GM19239 (cell line): ENCODE measurements around the gene DDX47.
"Not testable (repeated sequence)": the region's sequence is repeated elsewhere in the genome, so short reads cannot be mapped to it uniquely, and the experiment has no call there.

Source experiments
- DNase-seq: peaks from one replicate; pipeline ENCODE4 v3.0.0; 2011; ENCODE audit warnings: low spot score; ENCODE audit not compliant: insufficient read length
- FAIRE-seq: peaks from 2 replicates; lab custom pipeline; 2011; peaks lifted over from hg19 to GRCh38; lab: Jason Lieb, UNC

Gene DDX47

DNA sequence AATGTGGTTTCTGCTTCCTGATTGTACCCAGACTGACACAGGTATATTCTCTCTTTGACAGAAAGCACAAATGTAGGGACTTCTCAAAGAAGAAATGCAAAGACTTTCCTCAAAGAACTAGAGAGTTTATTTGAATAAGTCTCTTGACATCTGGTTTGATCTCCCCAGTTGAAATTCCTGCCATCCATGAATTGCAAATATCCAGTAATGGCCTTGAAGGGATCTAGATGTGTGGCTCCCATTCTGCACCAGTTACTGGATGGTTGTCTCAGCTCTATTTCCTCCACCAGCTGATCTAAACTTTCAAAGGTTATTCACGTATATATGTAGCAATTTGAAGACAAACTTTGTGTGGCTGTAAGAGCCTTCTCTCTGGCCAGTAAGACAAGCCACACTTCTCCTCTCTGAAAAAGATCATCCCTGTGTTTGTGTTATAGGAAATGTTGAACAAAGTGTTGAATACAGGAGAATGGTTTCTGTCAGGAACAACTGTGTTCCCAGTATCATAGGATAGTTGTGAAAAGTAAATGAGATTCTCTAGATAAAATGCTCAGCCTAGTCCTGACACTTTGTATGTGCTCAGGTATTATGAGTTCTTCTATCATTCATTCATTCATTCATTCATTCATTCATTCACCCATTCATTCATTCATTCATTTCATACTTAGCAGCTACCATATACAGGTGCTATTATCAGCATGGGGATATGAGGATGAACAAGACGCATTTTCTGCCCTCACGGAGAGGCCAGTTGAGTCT, 55.5 kb downstream of the DDX47 start:
- DNase-seq (no peak), FAIRE-seq (no peak)

DNA sequence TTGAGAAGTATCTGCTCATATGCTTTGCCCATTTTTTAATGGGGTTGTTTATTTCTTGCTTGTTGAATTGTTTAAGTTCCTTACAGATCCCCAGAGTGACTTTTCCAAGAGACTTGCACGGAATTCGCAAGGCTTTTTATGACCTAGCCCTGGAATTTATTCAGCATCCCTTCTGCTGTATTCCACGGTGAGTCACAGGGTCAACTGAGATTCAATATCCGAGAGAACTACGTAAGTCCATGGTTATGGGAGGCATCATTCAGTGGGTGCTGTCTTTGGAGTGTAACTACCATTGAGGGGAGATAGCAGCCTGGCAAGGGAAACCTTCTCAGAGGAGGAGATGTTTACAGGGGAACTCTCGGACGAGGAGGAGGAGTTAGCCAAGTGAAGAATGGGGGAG, 57.3 kb downstream of the DDX47 start:
- no peak for DNase-seq
- FAIRE-seq: no peak

DNA sequence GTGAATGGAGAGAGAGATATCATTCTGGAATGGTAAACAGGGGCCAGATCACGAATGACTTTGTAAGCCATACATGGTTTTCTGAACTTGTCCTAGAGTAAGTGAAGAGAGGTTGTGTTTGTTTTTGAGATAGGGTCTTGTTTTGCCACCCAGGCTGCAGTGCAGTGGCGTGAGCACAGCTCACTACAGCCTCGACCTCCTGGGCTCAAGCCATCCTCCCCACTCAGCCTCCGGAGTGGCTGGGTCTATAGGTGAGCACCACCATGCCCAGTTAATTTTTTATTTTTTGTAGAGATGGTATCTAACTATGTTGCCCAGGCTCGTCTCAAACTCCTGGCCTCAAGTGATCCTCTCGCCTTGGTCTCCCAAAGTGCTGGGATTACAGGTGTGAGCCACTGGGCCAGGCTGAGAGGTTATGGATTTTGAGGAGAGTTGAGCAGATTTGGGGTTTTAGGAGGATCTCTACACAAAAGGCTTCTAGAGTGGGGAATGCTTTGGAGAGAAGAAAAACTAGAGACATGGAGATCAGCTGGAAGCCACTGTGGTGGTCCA, 58.5 kb downstream of the DDX47 start:
- no peak for DNase-seq
- FAIRE-seq: no peak

DNA sequence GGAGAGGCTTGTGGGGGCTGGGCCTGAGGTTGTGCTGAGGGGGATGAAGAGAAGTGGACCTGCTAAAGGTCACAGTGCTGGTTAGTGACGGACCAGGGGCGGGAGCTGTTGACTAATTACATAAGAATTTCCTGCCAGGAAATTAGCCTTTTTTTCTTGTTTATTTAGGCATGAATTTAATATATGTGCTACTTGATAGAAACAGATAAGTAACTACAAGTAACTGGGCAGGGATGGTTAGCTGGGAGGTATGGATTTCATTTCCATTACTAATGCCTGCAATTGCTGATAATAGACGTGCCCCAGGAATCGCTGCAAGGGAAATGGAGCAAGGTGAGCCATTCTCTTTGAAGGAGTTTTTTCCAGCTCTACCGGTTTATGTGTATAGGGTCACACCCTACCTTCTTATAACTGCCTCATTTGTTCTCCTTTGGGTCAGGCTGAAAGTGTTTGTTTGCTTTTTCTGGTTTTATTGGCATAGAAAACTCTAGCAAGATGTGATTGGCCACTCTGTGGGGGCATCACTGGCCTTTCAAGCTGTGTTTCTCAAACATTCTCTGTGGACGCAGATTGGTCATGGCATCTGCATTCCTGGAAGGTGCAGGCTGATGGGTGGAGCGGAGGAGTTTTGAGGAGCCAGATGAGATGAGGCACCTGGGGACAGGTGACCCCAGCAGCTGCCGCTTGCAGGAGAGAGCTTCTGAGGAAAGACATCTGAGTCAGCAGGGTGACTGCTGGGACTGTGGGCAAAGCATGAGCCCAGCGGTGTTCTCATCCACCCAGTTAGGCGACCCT, 59.2 kb downstream of the DDX47 start:
- FAIRE-seq (no peak), DNase-seq (no peak)

DNA sequence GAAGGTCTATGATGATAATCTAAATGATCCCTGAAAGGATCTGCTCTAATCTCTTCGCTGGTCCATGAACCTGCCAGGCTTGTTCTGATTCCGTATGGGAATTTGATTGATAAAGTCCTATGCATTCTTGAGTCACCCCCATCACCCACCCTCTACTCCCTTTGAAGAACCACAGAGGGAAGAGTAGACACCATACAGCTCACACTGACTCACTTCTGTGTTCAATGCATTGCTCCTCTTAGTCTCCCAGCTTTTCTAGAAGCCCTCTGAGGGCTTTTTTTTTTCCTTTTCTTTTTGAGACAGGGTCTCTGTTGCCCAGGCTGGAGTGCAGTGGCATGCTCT, 59.8 kb downstream of the DDX47 start:
- FAIRE-seq (no peak), DNase-seq (no peak)

DNA sequence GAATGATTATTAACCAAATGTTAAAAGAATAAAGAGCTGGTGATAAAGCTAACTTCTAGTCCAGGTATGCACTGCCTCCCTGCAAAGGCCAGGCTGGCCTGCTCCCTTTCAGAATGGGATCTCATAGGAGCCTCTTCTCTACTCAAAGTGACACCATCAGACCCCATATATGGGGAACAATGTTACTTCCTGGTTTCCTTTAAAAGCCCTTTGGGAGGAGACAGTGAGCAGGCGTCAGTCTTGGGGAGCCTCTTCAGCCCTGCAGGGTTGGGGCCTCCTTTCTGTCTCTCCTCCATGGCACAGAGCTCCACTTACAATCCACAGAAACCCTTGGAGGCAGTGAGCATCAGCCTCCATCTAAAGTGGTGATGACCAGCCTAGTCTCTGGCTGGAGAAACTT, 60.9 kb downstream of the DDX47 start:
- no peak for DNase-seq
- FAIRE-seq: no peak

DNA sequence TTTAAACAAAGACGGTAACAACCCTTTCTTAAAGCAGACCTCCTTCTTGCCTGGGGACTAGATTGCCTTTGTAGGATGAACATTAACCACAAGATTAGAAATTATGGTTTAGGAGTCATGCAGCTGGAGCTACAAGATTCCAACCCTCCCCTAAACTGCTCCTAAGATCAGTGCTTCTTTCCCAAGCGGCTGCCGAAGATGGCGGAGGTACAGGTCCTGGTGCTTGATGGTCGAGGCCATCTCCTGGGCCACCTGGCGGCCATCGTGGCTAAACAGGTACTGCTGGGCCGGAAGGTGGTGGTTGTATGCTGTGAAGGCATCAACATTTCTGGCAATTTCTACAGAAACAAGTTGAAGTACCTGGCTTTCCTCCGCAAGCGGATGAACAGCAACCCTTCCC, 62.2 kb downstream of the DDX47 start:
- not testable (repeated sequence) for FAIRE-seq, DNase-seq

DNA sequence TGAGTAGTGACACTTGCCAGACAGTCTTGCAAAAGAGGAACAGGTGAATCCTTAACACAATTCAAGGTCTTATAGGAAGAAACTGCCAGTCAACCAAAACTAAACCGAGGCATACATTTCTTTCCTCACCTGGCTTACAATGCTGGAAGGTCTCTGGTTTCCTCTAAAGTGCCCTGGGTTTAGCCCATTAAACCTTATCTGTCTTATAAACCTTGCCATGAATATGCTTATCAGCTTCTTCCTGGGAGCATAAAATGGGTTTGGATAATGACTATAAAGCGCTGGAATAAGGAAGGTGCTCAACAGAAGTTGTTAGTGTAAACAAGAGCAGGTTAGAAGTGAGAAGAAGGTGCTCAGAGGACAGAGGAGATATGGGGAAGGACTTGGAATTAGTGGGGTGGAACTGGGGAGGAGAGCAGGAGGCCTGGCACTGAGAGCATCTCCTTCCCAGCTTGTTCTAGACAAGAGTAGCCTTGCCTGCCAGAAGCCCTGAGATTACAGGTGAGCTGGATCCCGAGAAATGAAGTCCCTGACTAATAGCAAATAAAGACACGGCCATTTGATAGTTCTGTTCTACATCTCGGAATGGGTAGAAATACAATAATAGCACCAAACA, 64.1 kb downstream of the DDX47 start:
- no peak for DNase-seq
- no peak for FAIRE-seq

DNA sequence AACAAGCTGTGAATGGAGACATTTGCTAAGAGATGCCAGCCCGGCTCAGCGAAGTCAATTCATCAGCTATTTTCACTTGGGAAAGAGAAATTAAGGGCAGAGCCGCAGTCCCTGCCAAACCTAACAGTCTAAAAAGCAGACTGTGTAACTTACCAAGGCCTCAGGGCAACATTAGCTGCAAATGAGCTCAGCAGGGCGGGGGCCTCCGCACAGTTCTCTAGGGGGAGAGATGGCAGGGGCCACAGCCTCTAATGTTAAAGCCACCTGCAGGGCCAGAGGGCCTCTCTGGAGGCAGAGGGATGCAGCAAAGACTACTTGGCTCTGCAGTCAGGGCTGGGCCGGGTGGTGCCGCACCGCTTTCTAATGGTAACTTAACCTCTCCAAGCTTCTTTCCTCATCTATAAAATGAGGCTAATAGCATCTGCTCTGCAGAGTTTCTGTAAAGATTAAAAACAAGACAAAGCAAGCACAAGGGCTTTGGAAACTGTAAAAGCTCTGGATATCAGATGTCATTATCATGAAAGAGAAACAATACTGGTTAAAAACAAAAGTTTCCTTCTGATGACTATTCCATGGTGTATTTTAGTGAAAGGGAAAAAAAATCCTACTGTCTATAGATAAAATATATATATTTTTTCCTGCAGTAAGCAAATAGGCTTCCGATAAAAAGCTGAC, 64.8 kb downstream of the DDX47 start:
- no peak for DNase-seq
- no peak for FAIRE-seq
